WTC11 (cell line): ENCODE measurements around the gene SPOCK2. TPM values are rescaled to one million over a fixed set of nuclear protein-coding genes. Genes with fewer than 3 reads are reported as not detected.

ENCODE experiments used
- ATAC-seq: fragments of 200-7000 bp; cut with Tn5 transposase; 2 replicates; pipeline ENCODE4 v1.10.0; 2021; ENCODE audit warnings: mild to moderate bottlenecking, moderate library complexity
- CTCF ChIA-PET: fragments of 300-600 bp; sonication (Branson Sonifier 250); formaldehyde crosslinking; loops from one replicate; lab custom pipeline; 2021; ENCODE audit warnings: antibody characterized with exemption; lab: Charles Lee
- POLR2A ChIA-PET: fragments of 350-600 bp; sonication (Branson Sonifier 250); formaldehyde crosslinking; loops from one replicate; lab custom pipeline; 2021; ENCODE audit warnings: antibody characterized with exemption; lab: Charles Lee
- DNase-seq: peaks from one replicate; pipeline ENCODE4 v3.0.0; 2021; ENCODE audit warnings: low spot score
- H3K27ac Mint-ChIP-seq: 2 replicates; pipeline ENCODE4 v1.8.0; 2021; ENCODE audit warnings: mixed read lengths
- H3K27me3 Mint-ChIP-seq: 2 replicates; pipeline ENCODE4 v1.8.0; 2021; ENCODE audit warnings: low read depth, mild to moderate bottlenecking, moderate library complexity, mixed read lengths
- H3K36me3 Mint-ChIP-seq: 2 replicates; pipeline ENCODE4 v1.8.0; 2021; ENCODE audit warnings: mixed read lengths
- H3K4me1 Mint-ChIP-seq: 2 replicates; pipeline ENCODE4 v1.8.0; 2022; ENCODE audit warnings: mixed read lengths
- H3K4me3 Mint-ChIP-seq: 2 replicates; pipeline ENCODE4 v1.8.0; 2021; ENCODE audit warnings: mild to moderate bottlenecking, moderate library complexity, mixed read lengths
- H3K9me3 Mint-ChIP-seq: 2 replicates; pipeline ENCODE4 v1.8.0; 2021; ENCODE audit warnings: mixed read lengths
- CREM ChIP-seq: sonication (generic); formaldehyde crosslinking; IDR thresholded peaks from 2 replicates; pipeline ENCODE4 v1.8.1; 2022; ENCODE audit warnings: mild to moderate bottlenecking, missing genetic modification reagents, moderate library complexity
- ELF4 ChIP-seq: sonication (generic); formaldehyde crosslinking; IDR thresholded peaks from 2 replicates; pipeline ENCODE4 v1.8.1; 2022; ENCODE audit warnings: low read depth, mild to moderate bottlenecking, moderate library complexity, missing genetic modification reagents
- EMX1 ChIP-seq: fragments of 250-450 bp; sonication (Bioruptor Pico); IDR thresholded peaks from 2 replicates; pipeline ENCODE4 v1.8.0; 2021; ENCODE audit warnings: mild to moderate bottlenecking
- ESRRA ChIP-seq: sonication (generic); formaldehyde crosslinking; IDR thresholded peaks from 2 replicates; pipeline ENCODE4 v1.8.1; 2022; ENCODE audit warnings: mild to moderate bottlenecking, missing genetic modification reagents, borderline replicate concordance
- GABPB1 ChIP-seq: sonication (generic); formaldehyde crosslinking; IDR thresholded peaks from 2 replicates; pipeline ENCODE4 v1.8.1; 2023; ENCODE audit warnings: mild to moderate bottlenecking, missing genetic modification reagents
- IRF2 ChIP-seq: sonication (generic); formaldehyde crosslinking; IDR thresholded peaks from 2 replicates; pipeline ENCODE4 v1.8.0; 2022; ENCODE audit warnings: low read depth, missing genetic modification reagents, borderline replicate concordance
- JAZF1 ChIP-seq: fragments of 250-450 bp; sonication (Bioruptor Pico); IDR thresholded peaks from 2 replicates; pipeline ENCODE4 v1.9.0; 2021; ENCODE audit warnings: moderate library complexity, mild to moderate bottlenecking, inconsistent platforms
- TEAD1 ChIP-seq: sonication (generic); formaldehyde crosslinking; IDR thresholded peaks from 2 replicates; pipeline ENCODE4 v1.8.0; 2022; ENCODE audit warnings: mild to moderate bottlenecking, missing genetic modification reagents
- TP53 ChIP-seq: sonication (generic); formaldehyde crosslinking; IDR thresholded peaks from 2 replicates; pipeline ENCODE4 v1.8.1; 2023; ENCODE audit warnings: mild to moderate bottlenecking, missing genetic modification reagents
- ZNF416 ChIP-seq: fragments of 250-450 bp; sonication (Bioruptor Pico); IDR thresholded peaks from 2 replicates; pipeline ENCODE4 v1.9.0; 2021; ENCODE audit warnings: mild to moderate bottlenecking, inconsistent platforms
- total RNA-seq: library from RNA; stranded (reverse); gene quantifications from 3 replicates; pipeline ENCODE4 v1.2.3, GENCODE V29; 2021
- TF ChIP-seq, protein P1 (sequence below): sonication (generic); formaldehyde crosslinking; conservative IDR thresholded peaks from 2 replicates; pipeline ENCODE4 v1.8.1; 2023; ENCODE audit warnings: mild to moderate bottlenecking, low read depth, missing genetic modification reagents, moderate library complexity
- TF ChIP-seq, protein P2 (sequence below): sonication (generic); formaldehyde crosslinking; IDR thresholded peaks from 2 replicates; pipeline ENCODE4 v1.8.0; 2022; ENCODE audit warnings: missing genetic modification reagents
- TF ChIP-seq, protein P3 (sequence below): sonication (generic); formaldehyde crosslinking; IDR thresholded peaks from 2 replicates; pipeline ENCODE4 v1.8.1; 2023; ENCODE audit warnings: mild to moderate bottlenecking, missing genetic modification reagents
- TF ChIP-seq, protein P4 (sequence below): sonication (generic); formaldehyde crosslinking; IDR thresholded peaks from 2 replicates; pipeline ENCODE4 v1.8.0; 2022; ENCODE audit warnings: mild to moderate bottlenecking, missing genetic modification reagents
- TF ChIP-seq, protein P5 (sequence below): sonication (generic); formaldehyde crosslinking; IDR thresholded peaks from 2 replicates; pipeline ENCODE4 v1.8.0; 2023; ENCODE audit warnings: mild to moderate bottlenecking, missing genetic modification reagents
- TF ChIP-seq, protein P6 (sequence below): fragments of 200-600 bp; IDR thresholded peaks from 2 replicates; pipeline ENCODE4 v1.8.0; 2022; ENCODE audit warnings: antibody characterized with exemption

SPOCK2 gene
- total RNA-seq, 1 experiment from 2014 or later = 4.7 TPM

DNA sequence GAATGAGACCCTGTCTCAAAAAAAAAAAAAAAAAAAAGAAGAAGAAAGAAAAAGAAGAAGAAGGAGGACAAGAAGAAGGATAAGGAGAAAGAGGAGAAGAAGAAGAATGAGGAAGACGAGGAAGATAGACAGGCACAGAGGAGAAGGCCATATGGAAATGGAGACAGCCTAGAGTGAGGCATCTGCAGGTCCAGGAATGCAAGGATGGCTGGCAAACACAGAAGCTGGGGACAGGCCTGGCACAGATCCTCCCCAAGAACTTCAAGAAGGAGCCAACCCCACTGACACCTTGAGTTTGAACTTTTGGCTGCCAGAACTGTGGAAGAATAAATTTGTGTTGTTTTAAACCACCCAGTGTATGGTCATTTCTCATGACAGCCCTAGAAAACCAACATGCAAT lies 38.9 kb downstream of the SPOCK2 start (continued):
- TF ChIP-seq, protein P1, sequence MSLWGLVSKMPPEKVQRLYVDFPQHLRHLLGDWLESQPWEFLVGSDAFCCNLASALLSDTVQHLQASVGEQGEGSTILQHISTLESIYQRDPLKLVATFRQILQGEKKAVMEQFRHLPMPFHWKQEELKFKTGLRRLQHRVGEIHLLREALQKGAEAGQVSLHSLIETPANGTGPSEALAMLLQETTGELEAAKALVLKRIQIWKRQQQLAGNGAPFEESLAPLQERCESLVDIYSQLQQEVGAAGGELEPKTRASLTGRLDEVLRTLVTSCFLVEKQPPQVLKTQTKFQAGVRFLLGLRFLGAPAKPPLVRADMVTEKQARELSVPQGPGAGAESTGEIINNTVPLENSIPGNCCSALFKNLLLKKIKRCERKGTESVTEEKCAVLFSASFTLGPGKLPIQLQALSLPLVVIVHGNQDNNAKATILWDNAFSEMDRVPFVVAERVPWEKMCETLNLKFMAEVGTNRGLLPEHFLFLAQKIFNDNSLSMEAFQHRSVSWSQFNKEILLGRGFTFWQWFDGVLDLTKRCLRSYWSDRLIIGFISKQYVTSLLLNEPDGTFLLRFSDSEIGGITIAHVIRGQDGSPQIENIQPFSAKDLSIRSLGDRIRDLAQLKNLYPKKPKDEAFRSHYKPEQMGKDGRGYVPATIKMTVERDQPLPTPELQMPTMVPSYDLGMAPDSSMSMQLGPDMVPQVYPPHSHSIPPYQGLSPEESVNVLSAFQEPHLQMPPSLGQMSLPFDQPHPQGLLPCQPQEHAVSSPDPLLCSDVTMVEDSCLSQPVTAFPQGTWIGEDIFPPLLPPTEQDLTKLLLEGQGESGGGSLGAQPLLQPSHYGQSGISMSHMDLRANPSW (CRISPR knock-in tag) = no peak
- no peak for TF ChIP-seq TP53 (CRISPR knock-in tag)
- no peak for TF ChIP-seq GABPB1
- TF ChIP-seq CREM = no peak
- no peak for TF ChIP-seq ELF4 (CRISPR knock-in tag)
- TF ChIP-seq ESRRA = no peak
- TF ChIP-seq, protein P2, sequence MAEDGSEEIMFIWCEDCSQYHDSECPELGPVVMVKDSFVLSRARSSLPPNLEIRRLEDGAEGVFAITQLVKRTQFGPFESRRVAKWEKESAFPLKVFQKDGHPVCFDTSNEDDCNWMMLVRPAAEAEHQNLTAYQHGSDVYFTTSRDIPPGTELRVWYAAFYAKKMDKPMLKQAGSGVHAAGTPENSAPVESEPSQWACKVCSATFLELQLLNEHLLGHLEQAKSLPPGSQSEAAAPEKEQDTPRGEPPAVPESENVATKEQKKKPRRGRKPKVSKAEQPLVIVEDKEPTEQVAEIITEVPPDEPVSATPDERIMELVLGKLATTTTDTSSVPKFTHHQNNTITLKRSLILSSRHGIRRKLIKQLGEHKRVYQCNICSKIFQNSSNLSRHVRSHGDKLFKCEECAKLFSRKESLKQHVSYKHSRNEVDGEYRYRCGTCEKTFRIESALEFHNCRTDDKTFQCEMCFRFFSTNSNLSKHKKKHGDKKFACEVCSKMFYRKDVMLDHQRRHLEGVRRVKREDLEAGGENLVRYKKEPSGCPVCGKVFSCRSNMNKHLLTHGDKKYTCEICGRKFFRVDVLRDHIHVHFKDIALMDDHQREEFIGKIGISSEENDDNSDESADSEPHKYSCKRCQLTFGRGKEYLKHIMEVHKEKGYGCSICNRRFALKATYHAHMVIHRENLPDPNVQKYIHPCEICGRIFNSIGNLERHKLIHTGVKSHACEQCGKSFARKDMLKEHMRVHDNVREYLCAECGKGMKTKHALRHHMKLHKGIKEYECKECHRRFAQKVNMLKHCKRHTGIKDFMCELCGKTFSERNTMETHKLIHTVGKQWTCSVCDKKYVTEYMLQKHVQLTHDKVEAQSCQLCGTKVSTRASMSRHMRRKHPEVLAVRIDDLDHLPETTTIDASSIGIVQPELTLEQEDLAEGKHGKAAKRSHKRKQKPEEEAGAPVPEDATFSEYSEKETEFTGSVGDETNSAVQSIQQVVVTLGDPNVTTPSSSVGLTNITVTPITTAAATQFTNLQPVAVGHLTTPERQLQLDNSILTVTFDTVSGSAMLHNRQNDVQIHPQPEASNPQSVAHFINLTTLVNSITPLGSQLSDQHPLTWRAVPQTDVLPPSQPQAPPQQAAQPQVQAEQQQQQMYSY (CRISPR knock-in tag) = no peak
- no peak for TF ChIP-seq ZNF416 (CRISPR knock-in tag)
- no peak for TF ChIP-seq JAZF1
- no peak for TF ChIP-seq TEAD1
- no peak for TF ChIP-seq EMX1
- TF ChIP-seq, protein P3, sequence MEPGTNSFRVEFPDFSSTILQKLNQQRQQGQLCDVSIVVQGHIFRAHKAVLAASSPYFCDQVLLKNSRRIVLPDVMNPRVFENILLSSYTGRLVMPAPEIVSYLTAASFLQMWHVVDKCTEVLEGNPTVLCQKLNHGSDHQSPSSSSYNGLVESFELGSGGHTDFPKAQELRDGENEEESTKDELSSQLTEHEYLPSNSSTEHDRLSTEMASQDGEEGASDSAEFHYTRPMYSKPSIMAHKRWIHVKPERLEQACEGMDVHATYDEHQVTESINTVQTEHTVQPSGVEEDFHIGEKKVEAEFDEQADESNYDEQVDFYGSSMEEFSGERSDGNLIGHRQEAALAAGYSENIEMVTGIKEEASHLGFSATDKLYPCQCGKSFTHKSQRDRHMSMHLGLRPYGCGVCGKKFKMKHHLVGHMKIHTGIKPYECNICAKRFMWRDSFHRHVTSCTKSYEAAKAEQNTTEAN (CRISPR knock-in tag) = no peak

DNA sequence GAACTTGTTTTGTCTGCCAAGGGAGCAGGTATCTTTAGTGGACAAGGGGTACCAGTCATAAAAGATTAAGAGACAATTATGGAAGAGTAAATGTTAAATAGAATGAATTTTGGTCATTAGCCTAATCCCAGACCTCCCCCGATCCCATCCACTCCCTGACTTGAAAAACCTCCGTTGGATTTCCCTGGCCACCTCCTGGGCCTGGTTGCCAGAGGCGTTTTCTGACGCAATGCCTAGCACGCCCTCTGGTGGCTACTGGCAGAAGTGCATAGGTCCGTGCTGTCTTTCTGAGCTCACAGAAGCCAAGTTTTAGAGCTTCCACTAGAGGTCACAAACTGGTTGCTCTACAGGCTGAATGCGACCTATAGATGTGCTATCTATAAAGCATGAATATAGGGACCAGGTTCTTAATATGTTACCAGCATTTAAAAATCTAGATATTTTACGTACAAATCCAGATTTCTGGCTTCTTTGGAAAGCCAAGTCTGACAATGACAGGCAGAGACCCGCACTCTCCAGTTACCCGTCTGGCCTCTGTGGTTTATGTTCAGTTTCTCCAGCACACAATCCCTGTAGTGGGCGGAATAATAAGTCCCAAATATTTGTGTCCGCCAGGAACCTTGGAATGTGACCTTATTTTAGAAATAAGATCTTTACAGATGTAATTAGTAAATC lies 39.8 kb downstream of the SPOCK2 start:
- H3K36me3 Mint-ChIP-seq = no peaks in the 10 kb centered on the region
- peaks cover 7% of the 10 kb centered on the region for H3K4me1 Mint-ChIP-seq
- DNase-seq = peak; percentile 98
- CTCF ChIA-PET = interaction anchor here (0.5 to 4.3 kb wide), 96 partner anchors 9 to 352 kb away, joined by 3 to 84 read pairs (median 5); partner anchors contain the start of genes ANAPC16, ASCC1, CHST3 and DDIT4
- ATAC-seq = peak; percentile 87
- peaks cover 3% of the 10 kb centered on the region; the same call in 1 of the 2 replicates for H3K27me3 Mint-ChIP-seq
- H3K9me3 Mint-ChIP-seq = peaks cover 7% of the 10 kb centered on the region
- no peak for TF ChIP-seq IRF2 (CRISPR knock-in tag)
- TF ChIP-seq, protein P4, sequence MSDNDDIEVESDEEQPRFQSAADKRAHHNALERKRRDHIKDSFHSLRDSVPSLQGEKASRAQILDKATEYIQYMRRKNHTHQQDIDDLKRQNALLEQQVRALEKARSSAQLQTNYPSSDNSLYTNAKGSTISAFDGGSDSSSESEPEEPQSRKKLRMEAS (CRISPR knock-in tag) = 0 out of 2 replicates have a peak, but pooled peaks have one; percentile 18
- TF ChIP-seq, protein P5, sequence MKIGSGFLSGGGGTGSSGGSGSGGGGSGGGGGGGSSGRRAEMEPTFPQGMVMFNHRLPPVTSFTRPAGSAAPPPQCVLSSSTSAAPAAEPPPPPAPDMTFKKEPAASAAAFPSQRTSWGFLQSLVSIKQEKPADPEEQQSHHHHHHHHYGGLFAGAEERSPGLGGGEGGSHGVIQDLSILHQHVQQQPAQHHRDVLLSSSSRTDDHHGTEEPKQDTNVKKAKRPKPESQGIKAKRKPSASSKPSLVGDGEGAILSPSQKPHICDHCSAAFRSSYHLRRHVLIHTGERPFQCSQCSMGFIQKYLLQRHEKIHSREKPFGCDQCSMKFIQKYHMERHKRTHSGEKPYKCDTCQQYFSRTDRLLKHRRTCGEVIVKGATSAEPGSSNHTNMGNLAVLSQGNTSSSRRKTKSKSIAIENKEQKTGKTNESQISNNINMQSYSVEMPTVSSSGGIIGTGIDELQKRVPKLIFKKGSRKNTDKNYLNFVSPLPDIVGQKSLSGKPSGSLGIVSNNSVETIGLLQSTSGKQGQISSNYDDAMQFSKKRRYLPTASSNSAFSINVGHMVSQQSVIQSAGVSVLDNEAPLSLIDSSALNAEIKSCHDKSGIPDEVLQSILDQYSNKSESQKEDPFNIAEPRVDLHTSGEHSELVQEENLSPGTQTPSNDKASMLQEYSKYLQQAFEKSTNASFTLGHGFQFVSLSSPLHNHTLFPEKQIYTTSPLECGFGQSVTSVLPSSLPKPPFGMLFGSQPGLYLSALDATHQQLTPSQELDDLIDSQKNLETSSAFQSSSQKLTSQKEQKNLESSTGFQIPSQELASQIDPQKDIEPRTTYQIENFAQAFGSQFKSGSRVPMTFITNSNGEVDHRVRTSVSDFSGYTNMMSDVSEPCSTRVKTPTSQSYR (CRISPR knock-in tag) = no peak
- TF ChIP-seq GABPB1 = peak; percentile 96
- TF ChIP-seq, protein P6, sequence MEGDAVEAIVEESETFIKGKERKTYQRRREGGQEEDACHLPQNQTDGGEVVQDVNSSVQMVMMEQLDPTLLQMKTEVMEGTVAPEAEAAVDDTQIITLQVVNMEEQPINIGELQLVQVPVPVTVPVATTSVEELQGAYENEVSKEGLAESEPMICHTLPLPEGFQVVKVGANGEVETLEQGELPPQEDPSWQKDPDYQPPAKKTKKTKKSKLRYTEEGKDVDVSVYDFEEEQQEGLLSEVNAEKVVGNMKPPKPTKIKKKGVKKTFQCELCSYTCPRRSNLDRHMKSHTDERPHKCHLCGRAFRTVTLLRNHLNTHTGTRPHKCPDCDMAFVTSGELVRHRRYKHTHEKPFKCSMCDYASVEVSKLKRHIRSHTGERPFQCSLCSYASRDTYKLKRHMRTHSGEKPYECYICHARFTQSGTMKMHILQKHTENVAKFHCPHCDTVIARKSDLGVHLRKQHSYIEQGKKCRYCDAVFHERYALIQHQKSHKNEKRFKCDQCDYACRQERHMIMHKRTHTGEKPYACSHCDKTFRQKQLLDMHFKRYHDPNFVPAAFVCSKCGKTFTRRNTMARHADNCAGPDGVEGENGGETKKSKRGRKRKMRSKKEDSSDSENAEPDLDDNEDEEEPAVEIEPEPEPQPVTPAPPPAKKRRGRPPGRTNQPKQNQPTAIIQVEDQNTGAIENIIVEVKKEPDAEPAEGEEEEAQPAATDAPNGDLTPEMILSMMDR = peak; percentile 99
- POLR2A ChIA-PET = no interaction called here
- no peak overlapping the region for H3K4me3 Mint-ChIP-seq
- no peak overlapping the region for H3K27ac Mint-ChIP-seq
